Measurements from ENCODE around the gene SMG9. TPM values are rescaled to one million over a fixed set of nuclear protein-coding genes. Genes with fewer than 3 reads are reported as not detected.

The SMG9 gene
- total RNA-seq, 1 experiment from 2014 or later: 52.2 TPM

GRCh38 chr19:43707158-43707712, 47.5 kb downstream of the SMG9 start:
- no peak overlapping the region for H2BK12ac ChIP-seq (ENCODE audit: insufficient read length, low read depth, low read length)

More at GRCh38 chr19:43707158-43707712, 47.5 kb downstream of the SMG9 start:
- no peaks in the 10 kb centered on the region for H3K27me3 ChIP-seq (ENCODE audit: insufficient read depth, low read length)
- H3K9ac ChIP-seq (ENCODE audit: extremely low read depth, insufficient read length, low read length): no peak overlapping the region
- no peak for DNase-seq
- peaks cover 14% of the 10 kb centered on the region for H3K27me3 Mint-ChIP-seq (ENCODE audit: low read depth)
- no peak overlapping the region for H2AFZ ChIP-seq (ENCODE audit: low read length)
- no peak overlapping the region for H3K56ac ChIP-seq (ENCODE audit: insufficient read length, low read depth, low read length)
- no peaks in the 10 kb centered on the region; the same call in 1 of the 2 replicates for H3K4me1 ChIP-seq (ENCODE audit: insufficient read depth, low read length)
- no peak overlapping the region for H2BK5ac ChIP-seq (ENCODE audit: insufficient read length, low read length)
- H3K79me1 ChIP-seq (ENCODE audit: insufficient read depth, low read depth, low read length, poor library complexity, severe bottlenecking): no peaks in the 10 kb centered on the region
- no peaks in the 10 kb centered on the region for H3K79me2 ChIP-seq (ENCODE audit: insufficient read depth, low read length)
- TF ChIP-seq CTCF (conservative IDR thresholded peaks at IDR 0.05): no peak
- no peak overlapping the region for H3K23ac ChIP-seq (ENCODE audit: insufficient read length, low read depth, low read length)
- H3K36me3 Mint-ChIP-seq (ENCODE audit: insufficient read depth in 1 of 3, low read depth in 3 of 3): peaks cover 0 to 8% (median 2%) of the 10 kb centered on the region in 3 experiments; a peak in 4 of 7 replicates
- H3K9me3 Mint-ChIP-seq: peaks cover 10 to 11% of the 10 kb centered on the region in 2 experiments
- no peaks in the 10 kb centered on the region for H3K9me3 ChIP-seq (ENCODE audit: control insufficient read depth, low read depth, low read length)
- H4K8ac ChIP-seq (replicated peaks; ENCODE audit: insufficient read length, low read depth, low read length): no peak overlapping the region
- no peak overlapping the region for H3K14ac ChIP-seq (ENCODE audit: insufficient read depth, low read length)
- no peak overlapping the region for H3K4me3 Mint-ChIP-seq
- no peak overlapping the region for H3K4ac ChIP-seq (ENCODE audit: low read depth, low read length)
- H4K20me1 ChIP-seq (ENCODE audit: control insufficient read depth, insufficient read depth, insufficient read length): no peaks in the 10 kb centered on the region
- no peak overlapping the region for H3K27ac Mint-ChIP-seq
- no peak overlapping the region for H2BK15ac ChIP-seq (ENCODE audit: low read depth, low read length)
- peaks cover 4 to 8% of the 10 kb centered on the region in 2 experiments; a peak in 3 of 4 replicates for H3K4me1 Mint-ChIP-seq
- H3K27ac ChIP-seq (ENCODE audit: insufficient read length, low read depth, low read length): no peak overlapping the region
- WGBS (ENCODE audit: extremely low coverage, insufficient read length, low lambda C conversion rate): no CpG with 5 or more reads among the region's 13 CpGs
- H2BK120ac ChIP-seq (ENCODE audit: low read depth, low read length, poor library complexity, severe bottlenecking): no peak overlapping the region
- H4K91ac ChIP-seq (ENCODE audit: insufficient read length, low read depth, low read length): no peak overlapping the region
- H2AK5ac ChIP-seq (ENCODE audit: insufficient read length, low read length): no peak overlapping the region
- H3T11ph ChIP-seq (ENCODE audit: low read length): no peak overlapping the region
- no peaks in the 10 kb centered on the region for H3K23me2 ChIP-seq (ENCODE audit: insufficient read length, low read depth, low read length, poor library complexity, severe bottlenecking)
- no peak overlapping the region for H4K5ac ChIP-seq (ENCODE audit: insufficient read length, low read depth, low read length)
- no peak overlapping the region for H3K4me2 ChIP-seq (ENCODE audit: insufficient read depth, insufficient read length, low read length)
- no peak overlapping the region for H2BK20ac ChIP-seq (ENCODE audit: low read depth, low read length, poor library complexity, severe bottlenecking)
- no peak overlapping the region for H3K18ac ChIP-seq (ENCODE audit: insufficient read length, low read depth, low read length)

All from H9 (cell line).